ENCODE measurements around the gene IRF8. TPM values are rescaled to one million over a fixed set of nuclear protein-coding genes. Genes with fewer than 3 reads are reported as not detected.

The IRF8 gene
- polyA plus RNA-seq, 4 donors, result 28.0 to 52.1 (median 43.2) TPM

DNA sequence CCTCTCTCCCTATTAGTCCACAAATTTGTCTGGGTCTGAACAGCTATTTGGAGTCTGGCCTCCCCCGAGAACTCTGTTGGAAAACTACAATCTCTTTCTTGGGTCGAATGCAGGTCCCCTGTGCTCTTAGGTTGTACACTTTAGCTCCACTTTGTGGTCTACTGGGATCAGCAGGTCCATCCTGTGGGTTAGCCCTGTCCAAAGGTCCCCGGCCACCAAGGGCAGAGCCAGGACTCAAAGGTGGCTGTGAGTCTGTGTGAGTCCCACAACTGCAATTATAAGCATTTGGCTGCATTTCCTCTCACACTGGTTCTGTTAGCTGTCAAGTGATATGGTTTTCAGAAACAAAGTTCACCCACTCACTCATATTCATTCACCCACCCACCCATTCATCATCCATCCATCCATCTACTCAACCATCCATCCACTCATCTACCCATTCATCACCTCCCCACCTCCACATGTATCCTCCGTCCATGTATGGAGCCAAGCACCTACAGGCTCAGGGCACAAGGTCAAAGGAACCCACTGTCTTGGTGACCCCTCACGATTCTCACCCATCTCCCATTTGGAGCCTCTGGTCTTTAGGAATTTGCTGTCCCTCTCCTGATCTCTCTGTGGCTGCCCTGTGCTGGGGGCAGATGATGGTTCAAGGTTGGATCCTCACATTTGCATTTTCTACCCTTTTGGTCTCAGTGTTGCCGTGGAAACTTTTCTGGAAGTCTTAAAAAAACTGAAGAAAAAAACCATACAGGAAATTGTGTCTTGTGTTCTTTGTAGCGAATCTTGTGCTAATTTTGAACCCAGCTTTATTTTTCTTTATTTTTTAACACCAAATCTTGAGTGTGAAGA, 45.8 kb downstream of the IRF8 start:
- peaks cover 0 to 3% (median 0%) of the 10 kb centered on the region in 3 donors for H3K27me3 ChIP-seq (ENCODE audit: control insufficient read depth in 3 of 3, insufficient read depth in 3 of 3, low read length in 3 of 3)
- no peaks in the 10 kb centered on the region for H3K36me3 ChIP-seq (ENCODE audit: control insufficient read depth in 3 of 3, insufficient read depth in 2 of 3, low read depth in 1 of 3, low read length in 3 of 3)
- no peak overlapping the region for H3K4me3 ChIP-seq (ENCODE audit: low read depth in 1 of 3, low read length in 3 of 3)
- no peak for FAIRE-seq
- WGBS, 3 donors, result 82 to 91% (median 90%) methylated on average over 7 of the region's 7 CpGs
- DNase-seq, result no peak
- H3K9me3 ChIP-seq (ENCODE audit: control insufficient read depth in 2 of 2, insufficient read depth in 1 of 2, low read depth in 1 of 2, low read length in 1 of 2), result peaks cover 0 to 2% of the 10 kb centered on the region in 2 donors
- H3K27ac ChIP-seq (ENCODE audit: low read depth in 1 of 3, low read length in 2 of 3), result no peak overlapping the region
- H3K4me1 ChIP-seq (ENCODE audit: control insufficient read depth in 3 of 3, insufficient read depth in 2 of 3, low read depth in 1 of 3, low read length in 2 of 3), result no peaks in the 10 kb centered on the region

DNA sequence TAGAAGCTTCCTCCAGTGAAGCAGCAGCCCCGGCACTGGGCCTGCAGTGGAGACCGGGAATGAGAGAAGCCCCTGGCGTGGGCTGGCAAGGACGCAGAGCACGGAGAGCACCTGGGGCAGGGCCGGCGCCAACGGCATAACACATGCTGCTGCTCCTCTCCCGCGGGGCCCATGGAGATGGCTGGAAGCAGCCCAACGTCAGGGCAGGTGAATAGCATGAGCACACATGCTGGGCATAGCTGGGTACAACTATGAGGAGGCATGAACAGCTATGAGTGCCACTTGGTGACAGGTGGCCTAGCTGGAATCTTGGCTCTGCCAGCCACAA, 46.4 kb downstream of the IRF8 start:
- DNase-seq (no peak), FAIRE-seq (no peak)
- no peaks in the 10 kb centered on the region for H3K4me1 ChIP-seq (ENCODE audit: control insufficient read depth in 3 of 3, insufficient read depth in 2 of 3, low read depth in 1 of 3, low read length in 2 of 3)

DNA sequence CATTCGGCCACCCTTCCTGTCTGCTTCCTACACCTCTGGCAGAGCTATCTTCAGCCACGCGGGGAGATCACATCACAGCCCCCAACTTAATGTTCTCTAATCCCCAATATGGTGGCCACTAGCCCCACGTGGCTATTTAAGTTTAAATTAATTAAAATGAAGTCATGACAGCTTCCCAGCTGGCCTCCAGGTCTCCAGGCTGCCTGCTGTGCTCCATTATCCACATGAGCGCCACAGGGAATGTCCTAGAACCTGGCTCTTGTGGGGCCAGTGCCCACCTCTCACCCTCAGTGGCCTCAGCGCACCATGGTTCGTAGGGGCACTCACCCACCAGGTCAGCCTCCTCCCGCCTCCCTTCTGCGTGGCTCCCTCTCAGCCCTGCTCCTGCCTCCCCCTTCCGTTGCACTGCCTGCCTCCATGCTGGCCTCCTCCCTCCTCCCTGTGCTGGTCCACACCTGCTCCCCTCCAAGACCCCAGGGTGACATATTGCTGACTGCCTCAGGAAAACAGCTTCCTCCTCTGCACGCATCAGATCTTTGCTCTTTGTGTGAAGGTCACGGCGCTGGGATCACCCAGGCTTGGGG, 47.7 kb downstream of the IRF8 start:
- no peaks in the 10 kb centered on the region for H3K4me1 ChIP-seq (ENCODE audit: control insufficient read depth in 3 of 3, insufficient read depth in 2 of 3, low read depth in 1 of 3, low read length in 2 of 3)
- no peaks in the 10 kb centered on the region for H3K36me3 ChIP-seq (ENCODE audit: control insufficient read depth in 3 of 3, insufficient read depth in 2 of 3, low read depth in 1 of 3, low read length in 3 of 3)
- H3K27me3 ChIP-seq (ENCODE audit: control insufficient read depth in 3 of 3, insufficient read depth in 3 of 3, low read length in 3 of 3), result no peaks in the 10 kb centered on the region
- no peak overlapping the region for H3K27ac ChIP-seq (ENCODE audit: low read depth in 1 of 3, low read length in 2 of 3)
- WGBS, 3 donors, result 72 to 85% (median 77%) methylated on average over 13 of the region's 13 CpGs
- FAIRE-seq, result no peak
- no peak overlapping the region for H3K4me3 ChIP-seq (ENCODE audit: low read depth in 1 of 3, low read length in 3 of 3)
- H3K9me3 ChIP-seq (ENCODE audit: control insufficient read depth in 2 of 2, insufficient read depth in 1 of 2, low read depth in 1 of 2, low read length in 1 of 2), result no peaks in the 10 kb centered on the region
- peak in 1 of 2 donors; percentile 45 for DNase-seq

More for the DNA sequence above, 46.4 kb downstream of the IRF8 start:
- Histone ChIP-seq H3K27ac (ENCODE audit: low read depth in 1 of 3, low read length in 2 of 3) (no peak overlapping the region), H3K36me3 (ENCODE audit: control insufficient read depth in 3 of 3, insufficient read depth in 2 of 3, low read depth in 1 of 3, low read length in 3 of 3) (no peaks in the 10 kb centered on the region), H3K27me3 (ENCODE audit: control insufficient read depth in 3 of 3, insufficient read depth in 3 of 3, low read length in 3 of 3) (peaks cover 0 to 2% (median 0%) of the 10 kb centered on the region in 3 donors), H3K9me3 (ENCODE audit: control insufficient read depth in 2 of 2, insufficient read depth in 1 of 2, low read depth in 1 of 2, low read length in 1 of 2) (no peaks in the 10 kb centered on the region), H3K4me3 (ENCODE audit: low read depth in 1 of 3, low read length in 3 of 3) (no peak overlapping the region)
- WGBS, 3 donors, result 83 to 91% (median 83%) methylated on average over 11 of the region's 11 CpGs

DNA sequence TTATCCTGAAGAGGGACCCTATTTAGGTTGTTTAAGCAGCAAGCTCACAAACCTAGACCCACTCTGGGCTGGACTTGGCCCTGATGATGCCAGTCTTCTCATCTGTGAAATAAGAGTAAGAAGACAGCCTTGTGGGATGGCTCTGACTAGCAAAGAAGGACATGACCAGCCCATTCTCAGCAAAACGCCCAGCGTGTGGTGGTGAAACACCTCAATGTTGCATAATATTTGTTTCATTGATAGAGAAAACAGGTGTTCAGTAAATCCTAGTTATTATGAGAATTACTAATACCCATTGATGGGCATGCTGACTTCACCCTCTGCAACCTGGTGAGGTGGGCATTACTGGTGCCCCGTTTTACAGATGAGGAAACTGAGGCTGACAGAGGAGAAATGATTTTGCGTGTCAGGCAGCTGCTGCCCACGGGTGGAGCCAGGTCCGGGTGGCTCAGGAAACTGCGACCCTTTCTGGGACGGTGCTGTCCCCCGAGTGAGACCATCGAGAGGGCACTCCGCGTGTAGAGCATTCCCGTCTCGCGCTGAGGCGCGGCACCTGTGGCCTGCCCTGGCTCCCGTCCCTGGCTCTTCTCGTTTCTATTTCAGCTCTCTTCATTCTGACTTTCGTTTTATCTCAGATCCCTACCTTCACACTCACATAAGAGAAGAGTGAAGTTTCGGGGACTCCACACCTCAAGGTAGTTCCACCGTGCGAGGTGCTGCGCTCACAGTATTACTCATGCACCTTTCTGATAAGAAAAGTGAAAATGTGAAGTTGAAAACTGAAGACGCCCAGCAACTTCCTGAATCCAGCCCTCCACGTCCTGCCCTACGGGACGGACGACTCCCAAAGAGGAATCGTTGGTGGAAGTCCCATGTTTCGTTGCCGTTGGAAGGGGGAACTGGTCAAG, 48.5 kb downstream of the IRF8 start:
- H3K4me3 ChIP-seq (ENCODE audit: low read depth in 1 of 3, low read length in 3 of 3), result peak overlapping the region in 1 of 3 donors; percentile 41
- no peak for FAIRE-seq

DNA sequence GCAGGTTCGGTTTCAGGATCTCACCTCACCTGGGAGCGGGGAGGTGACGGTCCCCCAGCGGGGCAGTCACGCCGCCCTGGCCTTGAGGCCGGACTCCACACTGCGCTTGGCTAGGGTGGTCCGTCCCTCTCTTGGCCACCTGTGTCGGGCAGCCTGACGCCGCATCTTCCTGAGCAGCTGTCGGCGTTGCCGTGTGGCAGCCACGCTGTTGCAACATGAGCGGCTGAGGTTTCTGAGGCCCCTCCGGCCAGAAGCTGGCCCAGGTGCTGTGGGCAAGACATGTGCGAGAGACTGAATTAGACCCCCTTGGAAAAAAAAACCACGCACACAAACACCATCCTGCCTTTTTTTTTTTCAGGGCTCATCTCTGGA, 49.2 kb downstream of the IRF8 start:
- no peaks in the 10 kb centered on the region for H3K36me3 ChIP-seq (ENCODE audit: control insufficient read depth in 3 of 3, insufficient read depth in 2 of 3, low read depth in 1 of 3, low read length in 3 of 3)
- peak overlapping the region in 1 of 3 donors; percentile 41 for H3K4me3 ChIP-seq (ENCODE audit: low read depth in 1 of 3, low read length in 3 of 3)
- H3K27ac ChIP-seq (ENCODE audit: low read depth in 1 of 3, low read length in 2 of 3), result peak overlapping the region in 1 of 3 donors; percentile 17
- FAIRE-seq (no peak), DNase-seq (no peak)
- H3K27me3 ChIP-seq (ENCODE audit: control insufficient read depth in 3 of 3, insufficient read depth in 3 of 3, low read length in 3 of 3), result no peaks in the 10 kb centered on the region
- no peaks in the 10 kb centered on the region for H3K9me3 ChIP-seq (ENCODE audit: control insufficient read depth in 2 of 2, insufficient read depth in 1 of 2, low read depth in 1 of 2, low read length in 1 of 2)
- 79 to 84% (median 80%) methylated on average over 20 of the region's 20 CpGs for WGBS, 3 donors
- H3K4me1 ChIP-seq (ENCODE audit: control insufficient read depth in 3 of 3, insufficient read depth in 2 of 3, low read depth in 1 of 3, low read length in 2 of 3), result no peaks in the 10 kb centered on the region

More for the DNA sequence above, 48.5 kb downstream of the IRF8 start:
- Histone ChIP-seq H3K9me3 (ENCODE audit: control insufficient read depth in 2 of 2, insufficient read depth in 1 of 2, low read depth in 1 of 2, low read length in 1 of 2) (no peaks in the 10 kb centered on the region), H3K27me3 (ENCODE audit: control insufficient read depth in 3 of 3, insufficient read depth in 3 of 3, low read length in 3 of 3) (no peaks in the 10 kb centered on the region), H3K36me3 (ENCODE audit: control insufficient read depth in 3 of 3, insufficient read depth in 2 of 3, low read depth in 1 of 3, low read length in 3 of 3) (no peaks in the 10 kb centered on the region), H3K27ac (ENCODE audit: low read depth in 1 of 3, low read length in 2 of 3) (peak overlapping the region in 2 of 3 donors; percentile 17 to 28), H3K4me1 (ENCODE audit: control insufficient read depth in 3 of 3, insufficient read depth in 2 of 3, low read depth in 1 of 3, low read length in 2 of 3) (no peaks in the 10 kb centered on the region)
- 24 to 62% (median 36%) methylated on average over 32 of the region's 32 CpGs for WGBS, 3 donors
- DNase-seq, result peak in 1 of 2 donors; percentile 69

DNA sequence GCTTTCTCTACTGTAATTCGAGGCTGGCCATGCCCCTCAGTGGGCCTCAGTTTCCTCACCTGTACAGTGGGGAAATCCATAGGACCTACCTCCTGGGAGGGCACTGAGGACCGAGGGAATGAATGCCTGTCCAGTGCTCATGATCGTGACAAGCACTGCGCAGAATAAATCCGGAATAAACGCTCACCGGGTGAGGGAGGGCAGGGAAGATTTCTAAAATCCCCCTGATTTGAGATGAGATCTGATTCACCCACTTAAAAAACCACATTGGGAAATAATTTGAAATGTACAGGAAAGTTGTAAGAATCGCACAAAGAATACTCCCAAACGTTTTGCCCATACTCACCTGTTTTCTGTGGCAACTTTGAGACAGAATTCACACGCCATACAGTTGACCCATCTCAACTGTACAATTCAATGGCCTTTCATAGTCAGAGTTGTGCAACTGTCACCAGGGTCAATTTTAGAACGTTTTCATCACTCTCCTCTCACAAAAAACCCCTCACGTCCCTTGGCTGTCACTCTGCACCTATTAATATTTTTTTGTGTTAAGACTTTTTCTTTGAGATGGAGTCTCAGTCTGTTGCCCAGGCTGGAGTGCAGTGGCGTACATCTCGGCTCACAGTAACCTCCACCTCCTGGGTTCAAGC, 49.8 kb downstream of the IRF8 start:
- DNase-seq, result no peak
- H3K4me3 ChIP-seq (ENCODE audit: low read depth in 1 of 3, low read length in 3 of 3), result no peak overlapping the region
- no peak for FAIRE-seq
- 82 to 88% (median 82%) methylated on average over 14 of the region's 14 CpGs for WGBS, 3 donors
- H3K4me1 ChIP-seq (ENCODE audit: control insufficient read depth in 3 of 3, insufficient read depth in 2 of 3, low read depth in 1 of 3, low read length in 2 of 3), result no peaks in the 10 kb centered on the region
- H3K27ac ChIP-seq (ENCODE audit: low read depth in 1 of 3, low read length in 2 of 3), result no peak overlapping the region
- no peaks in the 10 kb centered on the region for H3K36me3 ChIP-seq (ENCODE audit: control insufficient read depth in 3 of 3, insufficient read depth in 2 of 3, low read depth in 1 of 3, low read length in 3 of 3)
- H3K27me3 ChIP-seq (ENCODE audit: control insufficient read depth in 3 of 3, insufficient read depth in 3 of 3, low read length in 3 of 3), result no peaks in the 10 kb centered on the region
- no peaks in the 10 kb centered on the region for H3K9me3 ChIP-seq (ENCODE audit: control insufficient read depth in 2 of 2, insufficient read depth in 1 of 2, low read depth in 1 of 2, low read length in 1 of 2)

DNA sequence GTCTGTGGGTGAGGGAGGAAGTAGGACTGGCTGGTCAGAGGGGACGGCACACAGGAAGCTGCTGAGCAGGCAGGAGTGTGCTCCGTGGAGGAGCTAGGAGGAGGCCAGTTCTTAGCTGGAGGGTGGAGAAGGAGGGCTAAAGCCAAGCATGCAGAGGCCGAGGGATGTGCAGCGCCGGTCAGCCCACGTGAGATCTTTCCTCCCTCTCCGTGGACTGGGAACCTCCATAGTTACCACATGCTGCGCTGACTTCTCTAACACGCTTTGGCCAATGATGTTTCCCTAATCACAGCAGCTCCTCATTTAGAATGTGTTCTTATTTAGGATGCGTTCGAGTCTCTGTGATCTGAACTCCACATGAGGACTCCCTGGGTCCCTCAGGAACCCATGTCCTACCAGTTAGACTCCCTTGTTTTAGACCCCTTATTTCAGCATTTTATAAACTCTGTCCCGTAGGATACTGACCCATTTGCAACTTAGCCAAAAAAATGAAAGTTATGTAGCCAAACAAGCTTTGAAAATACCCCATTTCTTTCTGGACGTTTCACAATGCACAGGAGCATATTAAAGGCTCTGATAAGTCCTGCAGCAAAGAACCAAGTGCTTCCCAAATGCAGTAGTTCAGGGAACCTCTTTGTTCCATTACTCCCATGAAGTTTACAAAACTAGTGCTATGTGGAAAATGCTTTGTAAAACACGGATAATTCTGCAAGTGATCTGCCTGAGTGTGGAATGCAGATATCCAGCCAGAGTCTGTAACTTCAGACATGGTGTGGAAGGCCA, 51.4 kb downstream of the IRF8 start:
- DNase-seq (no peak), FAIRE-seq (no peak)
- Histone ChIP-seq H3K27me3 (ENCODE audit: control insufficient read depth in 3 of 3, insufficient read depth in 3 of 3, low read length in 3 of 3) (no peaks in the 10 kb centered on the region), H3K4me1 (ENCODE audit: control insufficient read depth in 3 of 3, insufficient read depth in 2 of 3, low read depth in 1 of 3, low read length in 2 of 3) (no peaks in the 10 kb centered on the region), H3K4me3 (ENCODE audit: low read depth in 1 of 3, low read length in 3 of 3) (no peak overlapping the region), H3K27ac (ENCODE audit: low read depth in 1 of 3, low read length in 2 of 3) (no peak overlapping the region), H3K36me3 (ENCODE audit: control insufficient read depth in 3 of 3, insufficient read depth in 2 of 3, low read depth in 1 of 3, low read length in 3 of 3) (no peaks in the 10 kb centered on the region), H3K9me3 (ENCODE audit: control insufficient read depth in 2 of 2, insufficient read depth in 1 of 2, low read depth in 1 of 2, low read length in 1 of 2) (no peaks in the 10 kb centered on the region)
- WGBS, 3 donors, result 65 to 80% (median 77%) methylated on average over 14 of the region's 14 CpGs

Data from small intestine (tissue), 7 donors.